GM18909 (cell line): ENCODE data around the gene ENTHD1.

ENCODE experiments used
- ATAC-seq: cut with Tn5 transposase; IDR thresholded peaks from one replicate; pipeline ENCODE4 v1.9.1; 2021; ENCODE audit warnings: mild to moderate bottlenecking; ENCODE audit not compliant: unreplicated experiment, poor library complexity

Gene ENTHD1

DNA sequence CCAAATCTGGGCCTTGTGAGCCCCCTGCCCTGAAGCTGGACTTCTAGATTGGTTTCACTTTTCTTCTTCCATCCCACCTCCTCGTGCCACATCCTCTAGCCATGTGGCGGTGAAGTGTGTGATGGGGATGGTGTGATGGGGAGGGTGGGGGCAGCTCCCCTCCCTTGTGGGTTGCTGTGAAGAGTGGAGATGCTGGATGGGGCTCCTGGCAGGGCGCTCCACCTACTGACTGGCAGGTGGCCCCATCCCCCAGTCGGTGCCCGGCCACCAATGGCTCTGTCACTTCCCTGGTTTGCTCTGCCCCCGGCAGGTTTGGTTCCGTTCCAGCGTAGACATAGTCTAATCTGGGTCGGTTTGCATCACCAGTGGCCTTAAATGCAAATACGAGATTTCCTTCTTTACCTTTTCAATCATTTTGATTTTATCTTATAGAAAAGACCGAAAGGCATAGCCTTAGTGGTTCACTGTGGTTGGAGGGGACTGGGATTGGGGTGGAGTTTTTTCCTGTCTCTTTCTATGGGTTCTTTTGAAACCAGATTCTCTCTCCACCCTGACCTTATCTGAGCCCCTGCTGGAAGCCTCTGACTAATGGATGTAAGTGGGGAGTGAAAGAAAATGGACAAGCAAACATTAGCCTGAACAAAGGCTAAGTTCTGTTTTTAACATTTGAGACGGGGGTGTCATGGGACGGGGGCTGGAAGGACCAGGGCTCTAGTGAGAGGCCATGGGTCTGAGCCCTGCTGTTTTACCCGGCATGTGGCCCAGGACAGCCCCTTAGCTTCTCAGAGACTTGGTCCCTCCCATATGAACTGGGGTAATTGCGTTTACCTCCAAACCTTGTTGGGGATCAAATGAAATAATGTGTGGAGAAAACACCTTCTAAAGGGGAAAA lies 173.8 kb downstream of the ENTHD1 start:
- no peak for ATAC-seq

DNA sequence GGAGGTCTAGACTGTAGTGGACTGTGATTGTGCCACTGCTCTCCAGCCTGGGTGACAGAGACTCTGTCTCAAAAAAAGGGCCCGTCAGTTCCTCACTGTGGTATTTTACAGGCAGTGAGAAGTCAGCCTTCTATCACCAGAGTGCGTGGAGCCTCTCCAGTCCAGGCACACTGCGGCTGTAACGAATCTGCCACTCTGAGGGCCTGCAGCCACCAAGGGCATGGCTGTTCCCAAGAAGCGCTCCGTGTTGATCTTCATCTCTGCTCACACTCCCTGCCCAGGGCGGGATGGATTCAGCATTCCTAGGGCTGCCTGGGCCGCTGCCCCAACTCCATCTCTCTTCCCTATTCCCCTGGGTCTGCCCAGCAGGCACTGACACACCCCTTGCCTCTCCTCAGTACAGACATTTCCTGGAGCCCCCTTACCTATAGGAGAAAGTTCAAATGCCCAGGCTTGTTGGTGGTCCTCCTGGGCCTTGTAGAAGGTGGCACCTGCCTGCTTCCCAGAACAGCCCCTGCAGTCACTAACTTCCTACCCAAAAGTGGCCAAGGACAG lies 174.6 kb downstream of the ENTHD1 start:
- no peak for ATAC-seq

DNA sequence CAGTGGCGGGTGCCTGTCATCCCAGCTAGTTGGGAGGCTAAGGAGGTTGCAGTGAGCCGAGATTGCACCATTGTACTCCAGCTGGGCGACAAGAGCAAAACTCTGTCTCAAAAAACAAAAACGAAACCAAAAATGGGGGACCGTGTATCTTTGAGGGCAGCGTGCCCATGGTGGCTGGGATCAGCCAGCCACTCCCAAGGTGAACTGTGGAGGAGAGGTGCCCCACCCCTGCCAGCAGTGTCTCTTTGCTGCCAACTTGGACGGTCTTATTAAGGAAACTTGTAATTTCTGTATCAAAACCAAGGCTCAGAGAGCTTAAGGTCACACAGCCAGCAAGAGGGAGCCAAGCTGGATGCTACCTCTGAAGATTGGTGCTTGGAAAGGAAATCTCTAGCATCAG lies 175.4 kb downstream of the ENTHD1 start:
- no peak for ATAC-seq

DNA sequence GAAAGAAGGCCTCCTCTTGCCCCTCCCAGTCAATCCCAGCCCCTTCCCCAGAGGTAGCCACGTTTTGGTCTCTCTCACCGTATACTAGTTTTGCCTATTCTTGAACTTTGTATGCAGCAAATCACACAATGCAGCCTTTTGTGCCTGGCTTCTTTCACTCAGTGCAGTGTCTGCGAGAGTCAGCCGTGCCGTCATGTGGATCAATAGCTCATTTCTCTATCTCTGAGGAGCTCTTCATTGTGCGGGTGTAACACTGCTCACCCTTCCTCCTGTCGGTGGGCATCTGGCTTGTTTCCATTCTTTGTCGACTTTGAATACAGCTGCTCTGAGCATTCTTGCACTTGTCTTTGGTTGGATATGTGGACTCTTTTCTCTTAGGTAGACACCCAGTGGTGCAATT lies 176.5 kb downstream of the ENTHD1 start:
- no peak for ATAC-seq

- ATAC-seq: no peak
Observed at GRCh38 chr22:39716534-39716933, 177.0 kb downstream of the ENTHD1 start.

DNA sequence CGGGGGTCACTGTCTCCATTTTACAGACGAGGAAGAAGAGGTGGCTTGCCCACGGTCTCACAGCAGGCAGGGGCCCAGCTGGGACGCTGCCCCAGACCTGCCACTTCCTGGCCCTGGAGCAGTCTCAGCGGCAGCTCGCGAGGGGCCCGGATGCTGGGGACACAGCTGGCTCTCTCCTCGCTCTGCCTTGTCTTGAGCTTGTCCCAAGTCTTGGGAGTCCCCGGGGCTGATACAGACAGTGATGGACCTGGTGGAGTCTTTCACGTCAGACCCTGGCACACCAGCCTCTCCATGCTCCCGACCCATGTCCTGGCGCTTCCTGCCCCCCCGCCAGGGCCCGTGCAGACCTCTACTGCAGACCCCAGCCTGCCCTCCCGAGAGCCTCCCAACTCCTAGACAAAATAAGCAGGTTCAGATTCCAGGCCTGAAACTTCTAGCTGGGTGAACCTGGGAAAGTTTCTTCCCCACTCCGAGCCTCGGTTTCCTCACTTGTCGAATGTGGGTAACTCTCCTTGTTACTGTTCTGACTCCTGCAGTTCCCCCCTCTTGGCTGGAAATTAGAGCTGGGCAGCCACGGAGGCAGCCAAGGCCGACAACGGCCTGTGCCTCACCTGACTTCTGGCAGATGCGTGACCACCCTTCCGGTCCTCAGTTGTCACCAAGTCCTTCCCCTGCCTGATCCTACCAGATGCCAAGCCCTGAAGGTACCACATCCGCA lies 177.6 kb downstream of the ENTHD1 start:
- ATAC-seq: no peak

- ATAC-seq: no peak
Observed at GRCh38 chr22:39714321-39714720, 179.2 kb downstream of the ENTHD1 start.

DNA sequence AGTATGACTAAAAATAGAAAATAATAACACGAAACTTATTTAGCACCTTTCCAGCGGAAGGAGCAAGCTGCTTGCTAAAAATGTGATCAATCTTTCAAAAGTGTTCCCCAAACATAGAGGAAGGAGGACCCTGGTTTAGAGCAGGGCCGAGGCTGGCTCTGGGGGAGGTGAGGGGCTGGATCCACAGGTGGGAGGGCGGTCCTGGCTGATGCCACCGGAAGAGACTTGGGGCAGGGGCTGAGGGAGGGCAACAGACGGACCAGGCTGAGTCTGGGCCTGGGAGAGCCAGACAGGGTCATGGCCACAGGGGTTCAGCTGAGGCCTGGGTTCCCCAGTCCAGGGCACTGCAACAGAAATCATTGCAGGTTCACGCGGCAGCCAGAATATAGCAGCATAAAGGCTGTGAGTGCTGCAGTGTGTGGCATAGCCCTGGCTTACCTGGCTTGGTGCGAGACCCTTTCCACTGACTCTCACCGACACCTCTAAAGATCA lies 179.7 kb downstream of the ENTHD1 start:
- ATAC-seq: no peak

- no peak for ATAC-seq
Observed at GRCh38 chr22:39712751-39713525, 180.6 kb downstream of the ENTHD1 start.

DNA sequence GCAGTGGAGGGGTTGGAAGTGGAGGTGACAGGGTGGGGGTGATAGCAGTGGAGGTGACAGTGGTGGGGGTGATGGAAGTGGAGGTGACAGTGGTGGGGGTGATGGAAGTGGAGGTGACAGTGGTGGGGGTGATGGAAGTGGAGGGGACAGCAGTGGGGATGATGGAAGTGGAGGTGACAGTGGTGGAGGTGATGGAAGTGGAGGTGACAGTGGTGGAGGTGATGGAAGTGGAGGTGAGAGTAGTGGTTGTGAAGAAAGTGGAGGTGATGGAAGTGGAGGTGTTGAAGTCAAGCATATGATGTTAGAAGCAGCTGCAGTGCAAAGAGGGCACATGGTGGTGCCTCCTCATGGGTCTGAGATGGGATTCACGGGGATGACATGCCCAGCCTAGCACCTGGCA lies 181.5 kb downstream of the ENTHD1 start:
- no peak for ATAC-seq

GRCh38 chr22:39710380-39711150 lies 183.0 kb downstream of the ENTHD1 start:
- ATAC-seq: no peak

DNA sequence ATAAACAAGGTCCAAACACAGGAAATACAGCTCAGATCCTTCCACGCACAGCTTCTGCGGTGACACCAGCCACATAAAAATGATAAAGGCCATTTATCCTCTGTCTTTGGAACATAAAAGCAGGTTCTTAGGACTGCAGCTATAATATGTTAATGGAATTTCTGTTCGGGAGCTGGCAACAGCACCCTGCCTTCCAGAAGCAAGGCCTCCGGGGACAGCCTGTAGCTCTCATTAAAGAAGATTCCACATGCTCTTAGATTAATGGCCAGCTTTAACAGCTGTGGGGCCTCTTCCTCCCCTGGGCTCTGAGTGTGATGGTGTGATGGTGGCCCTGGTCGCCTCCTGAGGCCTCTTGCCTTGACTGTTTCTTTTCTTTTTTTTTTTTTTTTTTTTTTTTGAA lies 185.7 kb downstream of the ENTHD1 start:
- no peak for ATAC-seq

DNA sequence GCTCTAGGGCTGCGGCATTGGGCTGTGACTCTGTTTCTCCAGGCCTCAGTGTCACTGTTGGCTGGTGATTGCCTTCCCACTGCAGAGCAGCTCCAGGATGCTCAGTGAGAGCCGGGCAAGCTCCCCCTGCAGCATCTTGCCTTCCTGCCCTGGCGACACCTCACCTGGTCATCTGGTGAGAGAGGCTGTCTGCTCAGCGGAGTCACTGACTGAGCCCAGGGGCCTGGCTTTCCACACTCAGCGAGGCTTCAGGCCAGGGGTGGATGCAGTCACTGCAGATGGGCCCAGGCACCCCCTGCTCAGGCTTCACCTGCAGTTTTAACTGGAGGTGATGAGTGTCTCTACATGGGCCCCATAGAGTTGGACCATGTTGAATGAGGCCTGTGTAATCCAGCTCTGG lies 186.2 kb downstream of the ENTHD1 start:
- ATAC-seq: no peak

GRCh38 chr22:39706376-39707140 lies 187.0 kb downstream of the ENTHD1 start:
- no peak for ATAC-seq

GRCh38 chr22:39705386-39705785 lies 188.2 kb downstream of the ENTHD1 start:
- ATAC-seq: no peak

DNA sequence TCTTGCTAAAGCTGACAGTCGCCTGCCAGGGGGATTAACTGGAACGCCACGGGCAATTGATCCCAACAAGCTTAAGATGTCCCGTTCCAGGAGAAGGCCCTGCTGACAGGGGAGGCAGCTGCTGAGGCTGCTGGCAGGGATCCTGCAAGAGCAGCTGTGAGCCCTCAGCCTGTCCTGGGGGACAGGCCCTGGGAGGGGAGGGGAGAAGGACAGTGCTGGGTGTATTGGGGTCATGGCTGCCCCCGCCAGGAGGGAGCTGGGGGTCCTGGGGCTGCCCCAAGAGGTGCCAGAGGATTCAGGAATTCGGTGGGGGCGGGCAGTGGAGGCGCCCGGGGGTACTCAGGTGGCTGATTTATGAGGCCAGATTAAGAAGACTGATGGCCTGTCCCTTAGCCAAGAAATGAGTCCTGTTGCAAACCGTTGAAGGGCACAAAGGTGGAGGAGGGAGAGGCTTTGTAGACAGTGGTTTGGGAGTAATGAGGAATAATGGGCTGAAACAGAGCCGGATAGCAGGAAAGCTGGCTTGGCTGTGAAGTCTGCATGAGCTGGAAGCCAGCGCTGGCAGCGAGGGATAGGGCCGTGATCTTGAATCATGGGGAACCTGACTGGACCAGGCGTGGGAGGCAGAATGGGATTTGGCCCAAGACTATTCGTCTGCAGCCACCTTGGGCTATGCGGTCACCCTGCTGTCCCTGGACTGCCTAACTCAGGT lies 189.5 kb downstream of the ENTHD1 start:
- ATAC-seq: no peak

DNA sequence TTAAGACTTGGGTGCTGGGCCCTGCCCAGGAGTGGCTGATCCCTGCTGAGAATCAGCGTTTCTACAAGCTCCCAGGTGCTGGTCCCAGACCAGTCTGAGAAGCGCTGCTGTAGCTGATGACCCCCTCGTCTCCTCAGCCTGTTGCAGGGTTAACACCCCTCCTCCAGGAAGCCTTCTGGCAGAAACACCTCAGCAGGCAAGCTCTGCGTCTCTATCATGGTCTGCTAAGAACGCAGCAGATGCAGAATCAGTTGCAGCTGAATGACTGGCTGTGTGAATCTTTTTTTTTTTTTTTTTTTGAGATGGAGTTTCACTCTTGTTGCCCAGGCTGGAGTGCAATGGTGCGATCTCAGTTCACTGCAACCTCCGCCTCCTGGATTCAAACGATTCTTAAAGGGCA lies 190.5 kb downstream of the ENTHD1 start:
- no peak for ATAC-seq

DNA sequence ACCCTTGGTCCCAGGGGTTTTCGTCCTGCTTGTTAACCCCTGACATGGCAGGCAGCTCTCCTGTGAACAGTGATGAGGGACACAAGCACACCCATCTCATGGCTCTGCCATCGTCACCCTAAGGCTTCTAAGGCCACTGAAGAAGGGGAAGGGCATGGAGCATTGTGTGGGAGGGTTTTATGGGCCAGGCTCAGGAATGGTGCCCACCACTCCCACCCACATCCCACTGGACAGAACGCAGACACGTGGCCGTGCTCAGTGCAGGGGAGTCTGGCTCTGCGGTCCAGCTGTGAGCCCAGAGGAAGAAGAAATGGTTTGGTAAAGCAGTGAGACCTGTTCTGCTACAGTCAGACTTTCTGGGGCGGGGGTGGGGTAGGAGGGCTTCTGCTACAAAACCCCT lies 193.0 kb downstream of the ENTHD1 start:
- ATAC-seq: no peak
